ENCODE results near the gene GTSF1L.

DNA sequence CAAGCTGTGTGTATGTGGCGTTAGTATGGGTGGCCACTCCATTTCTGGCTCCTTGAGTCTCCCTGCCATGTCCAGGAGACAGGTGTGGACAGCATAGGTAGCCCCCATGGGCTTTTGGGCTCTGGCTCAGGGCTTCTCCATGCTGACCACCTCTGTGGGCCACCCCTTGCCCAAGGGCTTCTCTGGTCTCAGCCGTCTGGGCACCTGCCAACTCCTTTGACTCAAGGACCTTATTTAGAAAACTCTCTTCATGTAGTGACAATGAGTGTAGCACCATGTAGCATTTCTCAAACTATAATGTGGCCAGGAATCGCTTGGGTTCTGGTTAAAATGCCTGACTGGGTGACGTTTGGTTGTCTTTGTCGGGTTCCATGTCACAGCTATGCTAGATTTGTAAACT, 5.1 kb upstream of the GTSF1L start:
- TF ChIP-seq, protein P1, sequence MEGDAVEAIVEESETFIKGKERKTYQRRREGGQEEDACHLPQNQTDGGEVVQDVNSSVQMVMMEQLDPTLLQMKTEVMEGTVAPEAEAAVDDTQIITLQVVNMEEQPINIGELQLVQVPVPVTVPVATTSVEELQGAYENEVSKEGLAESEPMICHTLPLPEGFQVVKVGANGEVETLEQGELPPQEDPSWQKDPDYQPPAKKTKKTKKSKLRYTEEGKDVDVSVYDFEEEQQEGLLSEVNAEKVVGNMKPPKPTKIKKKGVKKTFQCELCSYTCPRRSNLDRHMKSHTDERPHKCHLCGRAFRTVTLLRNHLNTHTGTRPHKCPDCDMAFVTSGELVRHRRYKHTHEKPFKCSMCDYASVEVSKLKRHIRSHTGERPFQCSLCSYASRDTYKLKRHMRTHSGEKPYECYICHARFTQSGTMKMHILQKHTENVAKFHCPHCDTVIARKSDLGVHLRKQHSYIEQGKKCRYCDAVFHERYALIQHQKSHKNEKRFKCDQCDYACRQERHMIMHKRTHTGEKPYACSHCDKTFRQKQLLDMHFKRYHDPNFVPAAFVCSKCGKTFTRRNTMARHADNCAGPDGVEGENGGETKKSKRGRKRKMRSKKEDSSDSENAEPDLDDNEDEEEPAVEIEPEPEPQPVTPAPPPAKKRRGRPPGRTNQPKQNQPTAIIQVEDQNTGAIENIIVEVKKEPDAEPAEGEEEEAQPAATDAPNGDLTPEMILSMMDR (conservative IDR thresholded peaks at IDR 0.05): no peak
- no peak for TF ChIP-seq EZH2 (IDR thresholded peaks at IDR 0.05; ENCODE audit: low read depth)
